ENCODE measurements around the gene MDN1.

The MDN1 gene

DNA sequence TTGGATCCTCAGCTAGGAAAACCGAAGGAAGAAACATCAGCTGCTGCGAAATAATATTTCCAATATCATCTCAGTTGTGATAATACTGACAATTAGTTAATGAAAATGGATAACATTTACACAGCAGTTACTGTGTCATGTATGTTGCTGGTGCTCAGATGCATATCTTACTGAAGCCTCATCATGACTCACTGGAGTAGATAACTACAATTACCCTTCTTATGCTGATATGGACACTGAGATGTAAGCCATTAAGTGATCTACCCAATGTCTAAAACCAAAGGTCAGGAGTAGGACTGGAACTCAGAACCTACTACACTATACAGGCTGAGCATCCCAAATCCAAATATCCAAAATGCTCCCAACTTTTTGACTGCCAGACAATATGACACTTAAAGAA is 126.4 kb downstream of the MDN1 start:
- no peak overlapping the region for H3K4me3 ChIP-seq (ENCODE audit: low read depth, low read length)
- H3K9me3 ChIP-seq, result no peaks in the 10 kb centered on the region
- peaks cover 98% of the 10 kb centered on the region for H3K36me3 ChIP-seq
- H3K27me3 ChIP-seq, result no peaks in the 10 kb centered on the region
- DNase-seq, result no peak
- TF ChIP-seq CTCF (IDR thresholded peaks at IDR 0.05; ENCODE audit: low read depth, low read length), result no peak
- no peaks in the 10 kb centered on the region for H3K4me1 ChIP-seq

- no peaks in the 10 kb centered on the region for H3K4me1 ChIP-seq
- H3K9me3 ChIP-seq, result no peaks in the 10 kb centered on the region
- H3K36me3 ChIP-seq, result peaks cover 98% of the 10 kb centered on the region
- H3K4me3 ChIP-seq (ENCODE audit: low read depth, low read length), result no peak overlapping the region
- DNase-seq, result no peak
- no peaks in the 10 kb centered on the region for H3K27me3 ChIP-seq
- no peak for TF ChIP-seq CTCF (IDR thresholded peaks at IDR 0.05; ENCODE audit: low read depth, low read length)
Observed at GRCh38 chr6:89692256-89692655, 127.3 kb downstream of the MDN1 start.

- H3K9me3 ChIP-seq, result no peaks in the 10 kb centered on the region
- peaks cover 98% of the 10 kb centered on the region for H3K36me3 ChIP-seq
- no peak overlapping the region for H3K4me3 ChIP-seq (ENCODE audit: low read depth, low read length)
- TF ChIP-seq CTCF (IDR thresholded peaks at IDR 0.05; ENCODE audit: low read depth, low read length), result no peak
- H3K4me1 ChIP-seq, result no peaks in the 10 kb centered on the region
- DNase-seq, result no peak
- no peaks in the 10 kb centered on the region for H3K27me3 ChIP-seq
Observed at GRCh38 chr6:89690944-89691324, 128.7 kb downstream of the MDN1 start.

GRCh38 chr6:89689732-89690131 is 129.9 kb downstream of the MDN1 start:
- H3K4me1 ChIP-seq, result no peaks in the 10 kb centered on the region
- no peak for TF ChIP-seq CTCF (IDR thresholded peaks at IDR 0.05; ENCODE audit: low read depth, low read length)
- H3K27me3 ChIP-seq, result no peaks in the 10 kb centered on the region
- peaks cover 98% of the 10 kb centered on the region for H3K36me3 ChIP-seq
- no peaks in the 10 kb centered on the region for H3K9me3 ChIP-seq
- no peak for DNase-seq
- no peak overlapping the region for H3K4me3 ChIP-seq (ENCODE audit: low read depth, low read length)

DNA sequence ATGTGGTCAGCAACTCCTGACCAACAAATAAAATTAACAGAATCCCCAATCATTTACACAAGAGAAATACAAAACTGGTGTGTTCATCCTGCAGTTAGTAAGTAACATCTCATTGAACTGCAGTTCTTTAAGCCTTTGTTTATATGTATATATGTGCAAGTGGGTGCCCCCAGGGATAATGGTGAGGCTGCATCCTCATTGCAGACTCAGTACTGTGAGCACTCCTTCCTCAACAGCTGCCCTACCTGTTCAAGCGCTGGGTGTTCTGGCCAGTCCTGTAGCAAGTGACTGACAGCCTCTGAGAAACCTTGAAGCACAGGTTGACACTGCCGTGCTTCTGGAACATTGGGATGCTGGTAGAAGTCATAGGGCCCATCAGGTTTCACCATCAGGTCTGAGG is 131.3 kb downstream of the MDN1 start:
- Histone ChIP-seq H3K9me3 (no peaks in the 10 kb centered on the region), H3K36me3 (peaks cover 95% of the 10 kb centered on the region), H3K4me1 (no peaks in the 10 kb centered on the region), H3K4me3 (ENCODE audit: low read depth, low read length) (no peak overlapping the region), H3K27me3 (no peaks in the 10 kb centered on the region)
- DNase-seq, result no peak
- TF ChIP-seq CTCF (IDR thresholded peaks at IDR 0.05; ENCODE audit: low read depth, low read length), result no peak

GRCh38 chr6:89685311-89685710 is 134.3 kb downstream of the MDN1 start:
- no peaks in the 10 kb centered on the region for H3K4me1 ChIP-seq
- H3K9me3 ChIP-seq, result no peaks in the 10 kb centered on the region
- no peak for TF ChIP-seq CTCF (IDR thresholded peaks at IDR 0.05; ENCODE audit: low read depth, low read length)
- no peaks in the 10 kb centered on the region for H3K27me3 ChIP-seq
- peaks cover 92% of the 10 kb centered on the region for H3K36me3 ChIP-seq
- no peak overlapping the region for H3K4me3 ChIP-seq (ENCODE audit: low read depth, low read length)
- DNase-seq, result no peak
